Gastroesophageal sphincter (tissue), 3 donors: ENCODE results near the gene SCN8A.

ENCODE experiments used
- EP300 ChIP-seq: sonication (generic); formaldehyde crosslinking; IDR thresholded peaks from one replicate; pipeline ENCODE4 v1.6.1; 2017; ENCODE audit warnings: antibody characterized with exemption, mild to moderate bottlenecking
- POLR2A ChIP-seq, 2 donors: fragments of 450-650 bp; IDR thresholded peaks; one replicate each; pipeline ENCODE4 v1.6.1; 2017; ENCODE audit warnings: antibody characterized with exemption in 2 of 2, mild to moderate bottlenecking in 2 of 2, moderate library complexity in 1 of 2
- POLR2AphosphoS5 ChIP-seq: sonication (generic); formaldehyde crosslinking; IDR thresholded peaks from one replicate; pipeline ENCODE4 v1.6.1; 2017; ENCODE audit warnings: antibody characterized with exemption
- TF ChIP-seq, protein P1 (sequence below), 4 experiments: fragments of 200-600 bp in 2 of 4; fragments of 450-650 bp in 2 of 4; sonication (generic) in 1 of 4; IDR thresholded peaks; one replicate each; pipeline ENCODE4 v1.5.1; 2017 to 2019; ENCODE audit warnings: antibody characterized with exemption in 4 of 4, mild to moderate bottlenecking in 2 of 4, moderate library complexity in 2 of 4

DNA sequence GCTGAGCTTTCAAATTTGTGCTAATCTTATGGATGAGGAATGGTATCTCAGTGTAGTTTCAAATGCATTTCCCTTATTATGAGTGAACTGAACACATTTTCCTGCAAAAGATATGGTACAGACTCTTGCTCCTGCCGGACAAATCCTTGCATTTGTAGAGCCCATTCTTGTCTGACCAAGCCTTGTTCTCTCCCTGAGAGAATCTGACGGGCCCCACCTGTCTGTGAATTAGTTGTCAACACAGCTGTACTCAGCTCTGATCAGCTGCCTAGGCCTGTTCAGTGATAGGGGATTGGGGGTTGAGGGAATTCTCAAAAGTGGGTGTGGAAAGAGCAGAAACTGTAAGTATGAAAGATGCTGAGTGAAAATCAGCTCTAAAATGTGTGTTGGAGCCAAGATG, 42.8 kb upstream of the SCN8A start:
- TF ChIP-seq, protein P1, sequence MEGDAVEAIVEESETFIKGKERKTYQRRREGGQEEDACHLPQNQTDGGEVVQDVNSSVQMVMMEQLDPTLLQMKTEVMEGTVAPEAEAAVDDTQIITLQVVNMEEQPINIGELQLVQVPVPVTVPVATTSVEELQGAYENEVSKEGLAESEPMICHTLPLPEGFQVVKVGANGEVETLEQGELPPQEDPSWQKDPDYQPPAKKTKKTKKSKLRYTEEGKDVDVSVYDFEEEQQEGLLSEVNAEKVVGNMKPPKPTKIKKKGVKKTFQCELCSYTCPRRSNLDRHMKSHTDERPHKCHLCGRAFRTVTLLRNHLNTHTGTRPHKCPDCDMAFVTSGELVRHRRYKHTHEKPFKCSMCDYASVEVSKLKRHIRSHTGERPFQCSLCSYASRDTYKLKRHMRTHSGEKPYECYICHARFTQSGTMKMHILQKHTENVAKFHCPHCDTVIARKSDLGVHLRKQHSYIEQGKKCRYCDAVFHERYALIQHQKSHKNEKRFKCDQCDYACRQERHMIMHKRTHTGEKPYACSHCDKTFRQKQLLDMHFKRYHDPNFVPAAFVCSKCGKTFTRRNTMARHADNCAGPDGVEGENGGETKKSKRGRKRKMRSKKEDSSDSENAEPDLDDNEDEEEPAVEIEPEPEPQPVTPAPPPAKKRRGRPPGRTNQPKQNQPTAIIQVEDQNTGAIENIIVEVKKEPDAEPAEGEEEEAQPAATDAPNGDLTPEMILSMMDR (IDR thresholded peaks at IDR 0.05), result no peak
- TF ChIP-seq POLR2AphosphoS5, result no peak
- TF ChIP-seq POLR2A (IDR thresholded peaks at IDR 0.05), result no peak
- TF ChIP-seq EP300, result no peak
